SK-N-SH treated with all-trans-retinoic acid at 6 μM for 48 hours (cell line): ENCODE results near the gene ITIH4.

Source experiments
- ESRRG ChIP-seq: fragments of 250-450 bp; sonication (Bioruptor Pico); IDR thresholded peaks from 2 replicates; pipeline ENCODE4 v1.6.1; 2021; ENCODE audit warnings: mild to moderate bottlenecking
- ZFP30 ChIP-seq: fragments of 450-650 bp; formaldehyde crosslinking; IDR thresholded peaks from 2 replicates; pipeline ENCODE4 v1.5.0; 2022; ENCODE audit warnings: mild to moderate bottlenecking, moderate library complexity

DNA sequence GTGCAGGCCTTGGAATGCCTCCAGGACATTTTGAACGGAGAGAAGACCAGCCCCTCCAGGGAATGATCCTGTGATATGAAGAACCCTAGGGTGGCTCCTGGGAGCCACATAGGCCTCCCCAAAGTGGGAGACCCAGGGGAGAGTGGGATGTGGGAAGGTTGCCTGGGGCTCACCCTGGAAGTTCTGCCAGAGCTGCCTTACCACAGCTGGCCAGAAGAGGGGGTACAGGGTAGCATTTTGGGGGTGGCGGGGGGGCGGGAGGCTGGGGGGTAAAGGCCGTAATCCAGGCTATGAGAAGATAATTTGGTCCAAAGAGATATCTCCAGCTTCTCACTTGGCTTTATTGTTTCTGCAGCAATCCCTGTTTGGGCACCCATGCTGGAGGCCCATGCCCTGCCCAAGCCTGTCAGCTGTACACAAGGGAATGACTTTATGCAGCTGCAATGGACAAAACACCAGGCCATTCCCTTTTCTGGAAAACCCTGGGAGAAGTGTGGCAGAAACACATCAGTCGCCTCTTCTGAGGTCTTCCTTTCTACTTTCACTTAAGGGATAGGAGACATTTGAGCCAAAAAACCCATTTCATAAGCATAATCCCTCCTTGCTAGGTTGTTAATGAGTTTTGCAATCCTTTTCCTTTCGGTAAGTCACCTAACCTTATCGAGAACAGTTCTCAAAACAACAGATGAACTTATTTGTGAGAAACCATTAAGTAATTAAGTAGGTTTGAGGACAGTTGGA is 15.4 kb upstream of the ITIH4 start:
- no peak for TF ChIP-seq ESRRG (CRISPR knock-in tag)
- no peak for TF ChIP-seq ZFP30 (CRISPR knock-in tag)
